Cardiac muscle cell (in vitro differentiated cells and primary cell): ENCODE results near the gene PSMG4. TPM values are rescaled to one million over a fixed set of nuclear protein-coding genes. Genes with fewer than 3 reads are reported as not detected.

Source experiments
- DNase-seq, 2 donors: peaks; one replicate each; pipeline versions ENCODE4 v3.0.0 to v3.0.0-alpha.2; 2010 to 2017; ENCODE audit warnings: low read depth in 1 of 2, low spot score in 1 of 2
- H3K27ac ChIP-seq: fragments of 200-600 bp; sonication (generic); 2 replicates; pipeline ENCODE4 v1.5.1; 2016
- H3K27me3 ChIP-seq: fragments of 200-600 bp; sonication (generic); 2 replicates; pipeline ENCODE4 v1.6.0; 2016; ENCODE audit warnings: control low read depth
- H3K36me3 ChIP-seq: fragments of 200-600 bp; sonication (generic); 2 replicates; pipeline ENCODE4 v1.5.1; 2016; ENCODE audit warnings: control low read depth
- H3K4me1 ChIP-seq: fragments of 200-600 bp; sonication (generic); 2 replicates; pipeline ENCODE4 v1.8.1; 2017; ENCODE audit warnings: low read depth, mild to moderate bottlenecking, mixed run types
- H3K4me3 ChIP-seq: fragments of 200-600 bp; sonication (generic); 2 replicates; pipeline ENCODE4 v1.5.1; 2016; ENCODE audit warnings: mild to moderate bottlenecking
- H3K9me3 ChIP-seq: fragments of 200-600 bp; sonication (generic); 2 replicates; pipeline ENCODE4 v1.5.1; 2017; ENCODE audit warnings: low read depth, mild to moderate bottlenecking, control low read depth
- CTCF ChIP-seq: IDR thresholded peaks from 2 replicates; pipeline ENCODE4 v1.5.1; 2012; ENCODE audit warnings: low read depth, mild to moderate bottlenecking, low read length
- polyA plus RNA-seq: library from polyadenylated mRNA; unstranded; fragments of >200 nt; fragmentation: Nextera tagmentation; extraction: Ambion mirVana; gene quantifications from 2 replicates; pipeline ENCODE4 v1.2.1, GENCODE V29; 2016
- total RNA-seq: library from RNA; depleted of rRNA; stranded (reverse); fragments of >200 nt; gene quantifications from 2 replicates; pipeline ENCODE4 v1.2.3, GENCODE V29; 2016

PSMG4 gene
- total and polyA plus RNA-seq, 2 experiments from 2014 or later = 22.2 to 44.0 TPM

- no peak for TF ChIP-seq CTCF
- no peak overlapping the region for H3K27ac ChIP-seq
- H3K4me3 ChIP-seq = peak overlapping the region; percentile 45
- H3K4me1 ChIP-seq = peaks cover 13% of the 10 kb centered on the region
- no peaks in the 10 kb centered on the region for H3K36me3 ChIP-seq
- H3K27me3 ChIP-seq = peaks cover 72% of the 10 kb centered on the region
- no peaks in the 10 kb centered on the region for H3K9me3 ChIP-seq
- peak in 1 of 2 donors; percentile 53 for DNase-seq
These were observed 29.8 kb upstream of the PSMG4 start for GRCh38 chr6:3228771-3229565.

GRCh38 chr6:3229566-3230178, 29.1 kb upstream of the PSMG4 start:
- Histone ChIP-seq H3K4me3 (peak overlapping the region; percentile 45), H3K4me1 (peaks cover 13% of the 10 kb centered on the region), H3K27ac (no peak overlapping the region), H3K27me3 (peaks cover 72% of the 10 kb centered on the region), H3K9me3 (no peaks in the 10 kb centered on the region), H3K36me3 (no peaks in the 10 kb centered on the region)
- TF ChIP-seq CTCF = no peak
- DNase-seq = peak in 1 of 2 donors; percentile 46

- no peaks in the 10 kb centered on the region for H3K9me3 ChIP-seq
- H3K36me3 ChIP-seq = no peaks in the 10 kb centered on the region
- TF ChIP-seq CTCF = no peak
- DNase-seq = no peak
- no peak overlapping the region for H3K27ac ChIP-seq
- H3K4me1 ChIP-seq = peaks cover 13% of the 10 kb centered on the region
- peaks cover 72% of the 10 kb centered on the region for H3K27me3 ChIP-seq
- H3K4me3 ChIP-seq = no peak overlapping the region
These were observed 28.4 kb upstream of the PSMG4 start for GRCh38 chr6:3230256-3230882.

- no peak for TF ChIP-seq CTCF
- peak in 1 of 2 donors; percentile 43 for DNase-seq
- Histone ChIP-seq H3K4me3 (peak overlapping the region; percentile 41), H3K27ac (no peak overlapping the region), H3K9me3 (no peaks in the 10 kb centered on the region), H3K36me3 (no peaks in the 10 kb centered on the region), H3K27me3 (peaks cover 70% of the 10 kb centered on the region), H3K4me1 (peaks cover 16% of the 10 kb centered on the region)
These were observed 27.9 kb upstream of the PSMG4 start for GRCh38 chr6:3230900-3231246.

GRCh38 chr6:3231247-3232016, 27.3 kb upstream of the PSMG4 start:
- Histone ChIP-seq H3K9me3 (no peaks in the 10 kb centered on the region), H3K4me1 (peaks cover 17% of the 10 kb centered on the region), H3K36me3 (no peaks in the 10 kb centered on the region), H3K27me3 (peaks cover 64% of the 10 kb centered on the region), H3K27ac (no peak overlapping the region), H3K4me3 (peak overlapping the region; percentile 41)
- DNase-seq = peak; percentile 81 to 83
- TF ChIP-seq CTCF = no peak
